ENCODE measurements around the gene FES.

The FES gene

DNA sequence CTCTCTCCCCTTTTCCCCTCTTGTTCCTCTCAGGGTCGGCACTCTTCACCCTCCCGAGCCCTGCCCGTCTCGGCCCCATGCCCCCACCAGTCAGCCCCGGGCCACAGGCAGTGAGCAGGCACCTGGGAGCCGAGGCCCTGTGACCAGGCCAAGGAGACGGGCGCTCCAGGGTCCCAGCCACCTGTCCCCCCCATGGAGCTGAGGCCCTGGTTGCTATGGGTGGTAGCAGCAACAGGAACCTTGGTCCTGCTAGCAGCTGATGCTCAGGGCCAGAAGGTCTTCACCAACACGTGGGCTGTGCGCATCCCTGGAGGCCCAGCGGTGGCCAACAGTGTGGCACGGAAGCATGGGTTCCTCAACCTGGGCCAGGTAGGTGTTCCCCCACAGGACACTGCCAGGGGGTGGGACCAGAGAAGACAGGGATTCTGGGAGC lies 8.7 kb upstream of the FES start:
- DNase-seq = no peak

DNA sequence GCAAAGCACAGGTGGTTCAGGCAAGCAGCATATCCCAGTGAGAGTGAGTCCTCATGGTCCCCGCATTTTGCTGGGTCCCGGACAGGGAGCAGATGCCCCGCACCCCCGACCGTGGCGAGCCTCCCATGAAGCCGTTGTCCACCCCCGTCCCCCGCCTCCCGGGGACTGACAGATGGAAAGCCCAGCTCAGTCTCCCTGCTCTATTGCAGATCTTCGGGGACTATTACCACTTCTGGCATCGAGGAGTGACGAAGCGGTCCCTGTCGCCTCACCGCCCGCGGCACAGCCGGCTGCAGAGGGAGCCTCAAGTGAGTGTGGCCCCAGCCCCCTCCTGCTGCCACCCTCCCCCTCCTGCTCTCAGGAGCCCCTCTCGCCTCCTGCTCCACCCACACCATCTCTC lies 8.3 kb upstream of the FES start:
- peak in 11 of 58 donors; percentile 16 to 54 (median 38) for DNase-seq

DNA sequence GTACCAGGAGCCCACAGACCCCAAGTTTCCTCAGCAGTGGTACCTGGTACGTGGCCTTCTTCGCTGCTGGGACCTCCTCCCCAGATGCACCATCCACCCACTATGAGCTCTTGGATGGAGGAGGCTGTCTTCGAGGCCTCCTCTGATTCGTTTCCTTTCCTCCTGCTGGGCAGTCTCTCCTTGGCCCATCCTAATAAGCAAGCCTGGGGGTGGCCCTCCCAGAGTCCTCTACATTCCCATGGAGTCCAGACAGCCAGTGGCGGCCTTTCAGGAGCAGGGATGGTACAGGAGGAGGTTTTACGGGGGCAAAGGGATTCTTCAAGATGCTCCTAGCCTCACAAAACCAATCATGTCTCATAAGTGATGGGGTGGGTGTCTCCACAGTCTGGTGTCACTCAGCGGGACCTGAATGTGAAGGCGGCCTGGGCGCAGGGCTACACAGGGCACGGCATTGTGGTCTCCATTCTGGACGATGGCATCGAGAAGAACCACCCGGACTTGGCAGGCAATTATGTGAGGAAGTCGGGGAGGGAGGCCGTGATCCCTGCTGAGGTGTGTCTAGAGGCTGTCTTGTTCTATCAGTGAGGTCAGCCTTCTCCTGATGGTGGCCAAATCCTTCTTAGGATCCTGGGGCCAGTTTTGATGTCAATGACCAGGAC lies 7.7 kb upstream of the FES start:
- no peak for DNase-seq

DNA sequence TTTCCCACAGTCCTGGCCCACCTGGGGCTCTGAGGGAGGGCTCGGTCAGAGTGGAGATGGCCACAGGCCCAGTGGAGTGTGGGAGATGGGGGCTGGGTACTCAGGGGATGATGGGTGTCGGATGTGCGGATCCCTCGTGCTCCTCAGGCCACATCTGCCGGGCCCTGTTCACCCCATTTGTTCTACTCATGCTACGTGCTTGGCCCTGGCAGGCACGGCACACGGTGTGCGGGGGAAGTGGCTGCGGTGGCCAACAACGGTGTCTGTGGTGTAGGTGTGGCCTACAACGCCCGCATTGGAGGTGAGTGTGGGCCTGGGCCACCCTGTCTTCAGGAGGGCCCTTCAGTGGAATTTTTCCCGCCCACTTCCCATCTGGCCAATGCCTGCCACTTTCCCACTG lies 7.0 kb upstream of the FES start:
- no peak for DNase-seq

DNA sequence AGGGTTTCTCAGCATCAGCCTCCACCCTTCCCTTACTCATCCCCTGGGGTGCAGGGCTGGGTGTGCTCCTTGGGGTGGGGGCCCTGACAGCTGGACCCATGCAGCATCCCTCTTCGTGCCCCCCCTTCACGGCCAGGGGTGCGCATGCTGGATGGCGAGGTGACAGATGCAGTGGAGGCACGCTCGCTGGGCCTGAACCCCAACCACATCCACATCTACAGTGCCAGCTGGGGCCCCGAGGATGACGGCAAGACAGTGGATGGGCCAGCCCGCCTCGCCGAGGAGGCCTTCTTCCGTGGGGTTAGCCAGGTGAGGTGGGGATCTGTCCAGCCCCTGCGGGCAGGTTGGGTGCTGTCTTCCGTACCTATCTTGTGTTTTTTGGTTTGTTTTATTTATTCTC lies 6.3 kb upstream of the FES start:
- no peak for DNase-seq

DNA sequence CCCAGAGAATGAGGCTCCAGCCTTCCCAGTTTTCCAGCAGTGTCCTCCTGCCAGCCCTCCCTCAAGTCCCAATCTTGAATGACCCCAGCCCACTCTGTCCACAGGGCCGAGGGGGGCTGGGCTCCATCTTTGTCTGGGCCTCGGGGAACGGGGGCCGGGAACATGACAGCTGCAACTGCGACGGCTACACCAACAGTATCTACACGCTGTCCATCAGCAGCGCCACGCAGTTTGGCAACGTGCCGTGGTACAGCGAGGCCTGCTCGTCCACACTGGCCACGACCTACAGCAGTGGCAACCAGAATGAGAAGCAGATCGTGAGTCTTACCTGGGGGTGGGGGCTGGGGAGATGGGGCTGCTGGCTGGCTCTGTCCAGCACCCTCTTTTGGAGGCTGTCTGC lies 5.6 kb upstream of the FES start:
- DNase-seq = no peak

DNA sequence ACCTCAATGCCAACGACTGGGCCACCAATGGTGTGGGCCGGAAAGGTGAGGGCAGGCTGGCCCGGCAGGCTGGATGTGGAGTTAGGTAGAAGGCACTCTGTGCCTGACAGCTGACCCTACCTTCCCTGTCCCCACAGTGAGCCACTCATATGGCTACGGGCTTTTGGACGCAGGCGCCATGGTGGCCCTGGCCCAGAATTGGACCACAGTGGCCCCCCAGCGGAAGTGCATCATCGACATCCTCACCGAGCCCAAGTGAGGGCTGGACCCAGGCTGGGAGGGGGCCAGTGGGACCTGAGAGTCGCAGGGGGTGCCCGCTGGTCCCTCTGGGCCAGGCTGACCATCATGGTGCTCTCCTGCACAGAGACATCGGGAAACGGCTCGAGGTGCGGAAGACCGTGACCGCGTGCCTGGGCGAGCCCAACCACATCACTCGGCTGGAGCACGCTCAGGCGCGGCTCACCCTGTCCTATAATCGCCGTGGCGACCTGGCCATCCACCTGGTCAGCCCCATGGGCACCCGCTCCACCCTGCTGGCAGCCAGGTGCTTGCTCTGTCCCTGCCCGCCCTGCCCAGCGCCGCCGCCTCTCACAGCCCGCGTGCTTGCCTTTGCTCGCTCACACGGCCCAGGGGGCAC lies 4.5 kb upstream of the FES start:
- no peak for DNase-seq

DNA sequence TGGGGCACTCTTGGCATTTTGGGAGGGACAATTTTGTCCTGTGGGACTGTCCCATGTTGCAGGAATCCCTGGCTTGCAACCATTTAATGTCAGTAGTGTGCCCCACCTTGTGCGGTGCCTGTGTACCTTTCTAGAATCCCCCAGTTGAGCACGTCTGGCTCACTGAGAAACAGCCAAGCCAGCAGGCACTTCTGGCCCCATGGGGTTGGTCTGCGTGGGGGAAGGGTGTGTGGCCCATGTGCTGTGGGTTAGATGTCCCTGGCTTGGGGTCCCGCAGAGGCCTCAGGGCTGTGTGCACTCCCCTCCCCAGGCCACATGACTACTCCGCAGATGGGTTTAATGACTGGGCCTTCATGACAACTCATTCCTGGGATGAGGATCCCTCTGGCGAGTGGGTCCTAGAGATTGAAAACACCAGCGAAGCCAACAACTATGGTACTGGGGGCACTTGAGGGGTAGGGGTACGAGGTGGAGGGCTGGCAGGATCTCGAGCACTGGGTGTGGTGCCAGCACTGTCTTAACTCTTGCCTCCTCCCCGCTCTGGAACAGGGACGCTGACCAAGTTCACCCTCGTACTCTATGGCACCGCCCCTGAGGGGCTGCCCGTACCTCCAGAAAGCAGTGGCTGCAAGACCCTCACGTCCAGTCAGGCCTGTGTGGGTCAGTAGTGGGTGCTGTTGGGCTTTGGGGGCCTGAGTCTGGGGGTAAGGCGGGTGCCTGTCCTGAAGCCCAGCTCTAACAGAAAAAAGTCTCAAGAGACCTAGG lies 3.7 kb upstream of the FES start:
- DNase-seq = no peak

DNA sequence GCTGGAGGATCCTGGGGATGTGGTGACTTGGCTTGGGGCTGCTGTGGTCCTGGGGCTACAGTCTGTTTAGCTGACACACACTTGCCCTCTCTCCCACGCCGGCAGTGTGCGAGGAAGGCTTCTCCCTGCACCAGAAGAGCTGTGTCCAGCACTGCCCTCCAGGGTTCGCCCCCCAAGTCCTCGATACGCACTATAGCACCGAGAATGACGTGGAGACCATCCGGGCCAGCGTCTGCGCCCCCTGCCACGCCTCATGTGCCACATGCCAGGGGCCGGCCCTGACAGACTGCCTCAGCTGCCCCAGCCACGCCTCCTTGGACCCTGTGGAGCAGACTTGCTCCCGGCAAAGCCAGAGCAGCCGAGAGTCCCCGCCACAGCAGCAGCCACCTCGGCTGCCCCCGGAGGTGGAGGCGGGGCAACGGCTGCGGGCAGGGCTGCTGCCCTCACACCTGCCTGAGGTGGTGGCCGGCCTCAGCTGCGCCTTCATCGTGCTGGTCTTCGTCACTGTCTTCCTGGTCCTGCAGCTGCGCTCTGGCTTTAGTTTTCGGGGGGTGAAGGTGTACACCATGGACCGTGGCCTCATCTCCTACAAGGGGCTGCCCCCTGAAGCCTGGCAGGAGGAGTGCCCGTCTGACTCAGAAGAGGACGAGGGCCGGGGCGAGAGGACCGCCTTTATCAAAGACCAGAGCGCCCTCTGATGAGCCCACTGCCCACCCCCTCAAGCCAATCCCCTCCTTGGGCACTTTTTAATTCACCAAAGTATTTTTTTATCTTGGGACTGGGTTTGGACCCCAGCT lies 2.9 kb upstream of the FES start:
- DNase-seq = no peak

DNA sequence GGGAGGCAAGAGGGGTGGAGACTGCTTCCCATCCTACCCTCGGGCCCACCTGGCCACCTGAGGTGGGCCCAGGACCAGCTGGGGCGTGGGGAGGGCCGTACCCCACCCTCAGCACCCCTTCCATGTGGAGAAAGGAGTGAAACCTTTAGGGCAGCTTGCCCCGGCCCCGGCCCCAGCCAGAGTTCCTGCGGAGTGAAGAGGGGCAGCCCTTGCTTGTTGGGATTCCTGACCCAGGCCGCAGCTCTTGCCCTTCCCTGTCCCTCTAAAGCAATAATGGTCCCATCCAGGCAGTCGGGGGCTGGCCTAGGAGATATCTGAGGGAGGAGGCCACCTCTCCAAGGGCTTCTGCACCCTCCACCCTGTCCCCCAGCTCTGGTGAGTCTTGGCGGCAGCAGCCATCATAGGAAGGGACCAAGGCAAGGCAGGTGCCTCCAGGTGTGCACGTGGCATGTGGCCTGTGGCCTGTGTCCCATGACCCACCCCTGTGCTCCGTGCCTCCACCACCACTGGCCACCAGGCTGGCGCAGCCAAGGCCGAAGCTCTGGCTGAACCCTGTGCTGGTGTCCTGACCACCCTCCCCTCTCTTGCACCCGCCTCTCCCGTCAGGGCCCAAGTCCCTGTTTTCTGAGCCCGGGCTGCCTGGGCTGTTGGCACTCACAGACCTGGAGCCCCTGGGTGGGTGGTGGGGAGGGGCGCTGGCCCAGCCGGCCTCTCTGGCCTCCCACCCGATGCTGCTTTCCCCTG lies 2.2 kb upstream of the FES start:
- DNase-seq = no peak

DNA sequence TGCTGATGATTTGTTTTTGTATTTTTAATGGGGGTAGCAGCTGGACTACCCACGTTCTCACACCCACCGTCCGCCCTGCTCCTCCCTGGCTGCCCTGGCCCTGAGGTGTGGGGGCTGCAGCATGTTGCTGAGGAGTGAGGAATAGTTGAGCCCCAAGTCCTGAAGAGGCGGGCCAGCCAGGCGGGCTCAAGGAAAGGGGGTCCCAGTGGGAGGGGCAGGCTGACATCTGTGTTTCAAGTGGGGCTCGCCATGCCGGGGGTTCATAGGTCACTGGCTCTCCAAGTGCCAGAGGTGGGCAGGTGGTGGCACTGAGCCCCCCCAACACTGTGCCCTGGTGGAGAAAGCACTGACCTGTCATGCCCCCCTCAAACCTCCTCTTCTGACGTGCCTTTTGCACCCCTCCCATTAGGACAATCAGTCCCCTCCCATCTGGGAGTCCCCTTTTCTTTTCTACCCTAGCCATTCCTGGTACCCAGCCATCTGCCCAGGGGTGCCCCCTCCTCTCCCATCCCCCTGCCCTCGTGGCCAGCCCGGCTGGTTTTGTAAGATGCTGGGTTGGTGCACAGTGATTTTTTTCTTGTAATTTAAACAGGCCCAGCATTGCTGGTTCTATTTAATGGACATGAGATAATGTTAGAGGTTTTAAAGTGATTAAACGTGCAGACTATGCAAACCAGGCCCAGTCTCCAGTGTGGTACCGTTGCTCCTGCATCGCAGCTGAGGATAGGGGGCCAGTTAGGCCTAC lies 1.4 kb upstream of the FES start:
- DNase-seq = no peak

DNA sequence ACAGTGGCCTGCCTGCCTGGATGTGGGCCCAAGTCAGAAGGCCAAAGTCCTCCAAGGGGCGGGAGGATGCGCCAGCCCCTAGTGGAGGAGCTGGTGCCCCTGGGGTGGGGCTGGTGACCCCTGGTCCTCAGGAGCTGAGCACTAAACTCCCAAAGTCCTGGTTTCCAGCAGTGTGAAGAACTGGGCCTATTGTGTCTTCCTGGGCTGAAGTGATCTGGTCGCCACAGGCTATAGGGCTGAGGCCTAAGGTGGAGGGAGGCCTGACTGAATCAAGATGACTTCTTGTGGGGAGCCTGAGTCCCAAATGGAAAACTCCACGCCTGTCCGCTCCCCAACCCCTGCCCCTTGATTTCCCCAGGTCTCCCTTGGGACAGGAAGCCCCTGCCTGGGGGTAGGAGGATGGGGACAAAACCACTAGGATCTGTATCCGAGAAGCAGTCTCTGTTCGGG lies 753 bp upstream of the FES start:
- DNase-seq = no peak

DNA sequence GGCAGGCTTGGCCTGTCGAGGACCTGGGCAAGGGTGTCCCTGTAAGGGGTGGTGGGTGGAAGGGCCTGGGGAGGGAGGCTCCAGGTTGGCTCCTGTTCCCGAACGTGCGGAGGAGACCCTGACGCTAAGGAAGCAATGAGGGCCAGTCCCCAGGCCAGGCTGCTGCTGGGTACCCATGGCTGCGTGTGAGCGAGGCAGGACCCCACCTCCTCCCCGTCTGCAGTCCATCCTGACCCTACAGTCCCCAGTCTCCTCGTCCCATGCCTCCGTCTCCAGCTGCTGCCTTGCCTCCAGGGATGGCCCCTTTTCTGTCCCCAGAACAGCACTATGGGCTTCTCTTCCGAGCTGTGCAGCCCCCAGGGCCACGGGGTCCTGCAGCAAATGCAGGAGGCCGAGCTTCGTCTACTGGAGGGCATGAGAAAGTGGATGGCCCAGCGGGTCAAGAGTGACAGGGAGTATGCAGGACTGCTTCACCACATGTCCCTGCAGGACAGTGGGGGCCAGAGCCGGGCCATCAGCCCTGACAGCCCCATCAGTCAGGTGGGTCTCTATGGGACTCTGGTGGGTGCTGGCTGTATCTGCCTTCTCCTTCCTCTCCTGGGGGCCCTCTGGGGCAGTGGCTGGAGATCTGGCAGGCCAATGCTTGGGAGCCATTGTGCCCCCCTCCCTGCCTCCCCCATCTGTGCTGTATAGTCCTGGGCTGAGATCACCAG lies 571 bp downstream of the FES start:
- DNase-seq = no peak

DNA sequence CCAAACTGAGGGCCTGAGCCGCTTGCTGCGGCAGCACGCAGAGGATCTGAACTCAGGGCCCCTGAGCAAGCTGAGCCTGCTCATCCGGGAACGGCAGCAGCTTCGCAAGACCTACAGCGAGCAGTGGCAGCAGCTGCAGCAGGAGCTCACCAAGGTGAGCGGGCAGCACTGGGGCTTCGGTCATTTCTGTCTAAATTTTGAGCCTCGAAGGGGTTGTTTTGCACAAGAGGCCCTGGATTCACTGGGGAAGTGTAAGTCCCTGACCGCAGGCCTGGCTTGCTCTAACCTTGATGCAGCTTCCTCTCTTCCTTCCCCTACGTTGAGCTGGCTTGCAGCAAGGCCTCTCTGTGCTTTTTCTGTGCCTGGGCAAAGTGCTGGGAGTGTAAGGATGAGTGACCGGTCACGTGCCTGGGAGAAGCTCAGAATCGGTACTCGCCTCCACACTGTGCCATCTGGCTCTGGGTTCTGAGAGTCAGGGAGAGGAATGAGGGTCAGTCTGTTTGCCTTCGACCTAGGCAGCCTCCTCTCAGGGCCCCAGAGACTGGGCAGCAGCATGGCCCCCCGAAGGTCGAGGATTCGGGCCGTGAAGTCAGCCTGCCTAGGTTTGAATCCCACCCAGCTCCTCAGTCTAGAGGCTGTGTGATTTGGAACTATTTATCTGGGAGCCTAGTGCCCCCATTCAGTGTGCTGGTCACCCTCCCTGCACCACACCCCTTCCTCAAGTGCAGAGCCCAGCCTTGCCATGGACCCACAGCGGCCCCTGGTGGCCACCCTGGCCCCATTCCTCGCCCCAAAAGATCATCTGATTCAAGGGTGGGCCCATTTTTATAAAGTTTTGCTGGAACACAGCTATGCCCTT lies 1.4 kb downstream of the FES start:
- DNase-seq = peak in 49 of 58 donors; percentile 16 to 79 (median 49)

DNA sequence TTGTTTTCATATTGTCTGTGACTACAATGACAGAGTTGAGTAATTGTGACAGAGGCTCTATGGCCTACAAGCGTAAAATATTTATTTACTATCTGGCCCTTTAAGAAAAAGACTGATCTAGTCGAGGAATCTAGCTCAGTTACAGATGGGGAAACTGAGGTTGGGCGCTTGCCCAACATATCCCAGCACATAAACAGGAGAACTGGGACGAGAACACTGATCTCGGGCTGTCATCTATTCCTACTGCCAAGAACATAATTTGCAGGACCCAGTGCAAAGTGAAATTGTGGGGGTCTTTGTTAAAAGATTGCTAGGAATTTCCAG lies 1.9 kb downstream of the FES start:
- no peak for DNase-seq

DNA sequence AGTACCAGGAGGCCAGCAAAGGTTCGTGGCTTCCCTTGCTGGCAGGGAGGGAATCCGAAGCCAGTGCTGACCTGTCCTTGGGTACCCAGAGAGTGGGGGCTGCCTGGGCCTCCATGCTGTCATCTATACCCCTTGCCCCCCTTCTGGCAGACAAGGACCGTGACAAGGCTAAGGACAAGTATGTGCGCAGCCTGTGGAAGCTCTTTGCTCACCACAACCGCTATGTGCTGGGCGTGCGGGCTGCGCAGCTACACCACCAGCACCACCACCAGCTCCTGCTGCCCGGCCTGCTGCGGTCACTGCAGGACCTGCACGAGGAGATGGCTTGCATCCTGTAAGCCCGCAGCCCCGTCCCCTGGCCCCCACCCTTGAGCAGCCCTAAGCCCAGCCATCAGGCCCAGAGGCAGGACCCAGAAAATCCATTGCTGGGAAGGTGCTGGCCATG lies 2.8 kb downstream of the FES start:
- no peak for DNase-seq

DNA sequence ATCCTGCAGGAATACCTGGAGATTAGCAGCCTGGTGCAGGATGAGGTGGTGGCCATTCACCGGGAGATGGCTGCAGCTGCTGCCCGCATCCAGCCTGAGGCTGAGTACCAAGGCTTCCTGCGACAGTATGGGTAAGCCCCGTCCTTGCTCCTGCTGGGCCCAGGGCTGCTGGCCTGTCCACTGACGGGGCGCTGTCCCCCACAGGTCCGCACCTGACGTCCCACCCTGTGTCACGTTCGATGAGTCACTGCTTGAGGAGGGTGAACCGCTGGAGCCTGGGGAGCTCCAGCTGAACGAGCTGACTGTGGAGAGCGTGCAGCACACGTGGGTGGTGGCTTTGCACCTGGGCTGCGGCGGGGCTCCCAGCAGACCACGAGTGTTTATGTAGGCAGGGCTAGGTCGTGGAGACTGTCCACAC lies 5.0 kb downstream of the FES start:
- no peak for DNase-seq

DNA sequence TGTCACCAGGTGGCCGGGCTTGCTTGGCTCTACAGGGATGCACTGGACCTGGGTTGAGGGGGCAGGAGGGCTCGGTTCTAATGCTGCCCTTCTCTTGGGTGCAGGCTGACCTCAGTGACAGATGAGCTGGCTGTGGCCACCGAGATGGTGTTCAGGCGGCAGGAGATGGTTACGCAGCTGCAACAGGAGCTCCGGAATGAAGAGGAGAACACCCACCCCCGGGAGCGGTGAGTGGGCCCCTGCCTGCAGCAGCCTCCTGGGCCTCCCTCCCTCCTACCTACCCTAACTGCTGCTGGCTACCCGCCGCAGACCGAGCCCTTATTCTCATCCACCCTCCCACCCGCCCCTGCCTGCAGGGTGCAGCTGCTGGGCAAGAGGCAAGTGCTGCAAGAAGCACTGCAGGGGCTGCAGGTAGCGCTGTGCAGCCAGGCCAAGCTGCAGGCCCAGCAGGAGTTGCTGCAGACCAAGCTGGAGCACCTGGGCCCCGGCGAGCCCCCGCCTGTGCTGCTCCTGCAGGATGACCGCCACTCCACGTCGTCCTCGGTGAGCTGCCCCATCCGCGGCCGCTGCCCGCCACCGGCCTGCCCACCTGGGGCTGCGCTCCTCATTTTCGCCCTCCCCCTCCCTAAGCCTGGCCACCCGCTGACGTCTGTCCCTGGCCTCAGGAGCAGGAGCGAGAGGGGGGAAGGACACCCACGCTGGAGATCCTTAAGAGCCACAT lies 5.6 kb downstream of the FES start:
- DNase-seq = no peak

Measured in anterior cingulate cortex (tissue), 58 donors.